Measurements from ENCODE around the gene GGCT.

DNA sequence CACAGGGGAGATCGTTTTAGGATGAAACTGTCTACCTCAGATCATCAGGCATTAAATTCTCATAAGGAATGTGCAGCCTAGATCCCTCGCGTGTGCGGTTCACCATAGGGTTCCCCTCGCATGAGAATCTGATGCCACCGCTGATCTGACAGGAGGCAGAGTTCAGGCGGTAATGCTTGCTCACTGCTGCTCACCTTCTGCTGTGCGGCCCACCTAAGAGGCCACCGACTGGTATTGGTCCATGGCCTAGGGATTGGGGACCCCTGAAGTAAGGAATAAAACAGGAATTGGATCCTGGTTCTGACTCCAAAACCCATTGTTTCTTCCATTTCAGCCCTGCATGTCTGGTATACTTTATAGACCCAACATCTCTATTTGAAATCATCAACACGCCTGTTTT, 30.1 kb downstream of the GGCT start:
- TF ChIP-seq, protein P1, sequence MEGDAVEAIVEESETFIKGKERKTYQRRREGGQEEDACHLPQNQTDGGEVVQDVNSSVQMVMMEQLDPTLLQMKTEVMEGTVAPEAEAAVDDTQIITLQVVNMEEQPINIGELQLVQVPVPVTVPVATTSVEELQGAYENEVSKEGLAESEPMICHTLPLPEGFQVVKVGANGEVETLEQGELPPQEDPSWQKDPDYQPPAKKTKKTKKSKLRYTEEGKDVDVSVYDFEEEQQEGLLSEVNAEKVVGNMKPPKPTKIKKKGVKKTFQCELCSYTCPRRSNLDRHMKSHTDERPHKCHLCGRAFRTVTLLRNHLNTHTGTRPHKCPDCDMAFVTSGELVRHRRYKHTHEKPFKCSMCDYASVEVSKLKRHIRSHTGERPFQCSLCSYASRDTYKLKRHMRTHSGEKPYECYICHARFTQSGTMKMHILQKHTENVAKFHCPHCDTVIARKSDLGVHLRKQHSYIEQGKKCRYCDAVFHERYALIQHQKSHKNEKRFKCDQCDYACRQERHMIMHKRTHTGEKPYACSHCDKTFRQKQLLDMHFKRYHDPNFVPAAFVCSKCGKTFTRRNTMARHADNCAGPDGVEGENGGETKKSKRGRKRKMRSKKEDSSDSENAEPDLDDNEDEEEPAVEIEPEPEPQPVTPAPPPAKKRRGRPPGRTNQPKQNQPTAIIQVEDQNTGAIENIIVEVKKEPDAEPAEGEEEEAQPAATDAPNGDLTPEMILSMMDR (IDR thresholded peaks at IDR 0.05), result no peak
- no peak for TF ChIP-seq POLR2A (IDR thresholded peaks at IDR 0.05)
